ENCODE results near the gene RAP1GAP.

RAP1GAP gene

GRCh38 chr1:21701401-21701800 is 32.2 kb upstream of the RAP1GAP start:
- peaks cover 22% of the 10 kb centered on the region for H3K79me2 ChIP-seq (ENCODE audit: low read length)
- TF ChIP-seq EZH2 (optimal IDR thresholded peaks at IDR 0.05; ENCODE audit: low read depth, low read length), result no peak
- TF ChIP-seq EZH2phosphoT487 (IDR thresholded peaks at IDR 0.05; ENCODE audit: low read length), result no peak
- no peak for TF ChIP-seq CTCF (IDR thresholded peaks at IDR 0.05; ENCODE audit: low read length)
- peaks cover 21% of the 10 kb centered on the region for H3F3A ChIP-seq (ENCODE audit: insufficient read depth, low read length)
- no peak for DNase-seq
- H3K9me2 ChIP-seq (replicated peaks; ENCODE audit: insufficient read depth, low read length), result no peaks in the 10 kb centered on the region
- H3K4me2 ChIP-seq (ENCODE audit: low read depth, low read length), result no peak overlapping the region
- H3K27ac ChIP-seq (ENCODE audit: low read length), result peak overlapping the region; percentile 13; the same call in 1 of the 2 replicates
- H3K4me3 ChIP-seq (ENCODE audit: low read length), result no peak overlapping the region
- no peaks in the 10 kb centered on the region for H3K27me3 ChIP-seq (replicated peaks; ENCODE audit: insufficient read depth, low read length)
- H2AFZ ChIP-seq (ENCODE audit: low read length), result no peak overlapping the region
- H3K4me1 ChIP-seq (ENCODE audit: low read length), result peaks cover 38% of the 10 kb centered on the region
- no peaks in the 10 kb centered on the region; the same call in 1 of the 2 replicates for H4K20me1 ChIP-seq (ENCODE audit: insufficient read depth, low read length)
- no peaks in the 10 kb centered on the region for H3K9me3 ChIP-seq (replicated peaks; ENCODE audit: insufficient read depth, low read length)
- H3K36me3 ChIP-seq (replicated peaks; ENCODE audit: insufficient read depth, low read length), result no peaks in the 10 kb centered on the region; the same call in 1 of the 2 replicates
- no peak overlapping the region for H3K9ac ChIP-seq (ENCODE audit: low read length)

DNA sequence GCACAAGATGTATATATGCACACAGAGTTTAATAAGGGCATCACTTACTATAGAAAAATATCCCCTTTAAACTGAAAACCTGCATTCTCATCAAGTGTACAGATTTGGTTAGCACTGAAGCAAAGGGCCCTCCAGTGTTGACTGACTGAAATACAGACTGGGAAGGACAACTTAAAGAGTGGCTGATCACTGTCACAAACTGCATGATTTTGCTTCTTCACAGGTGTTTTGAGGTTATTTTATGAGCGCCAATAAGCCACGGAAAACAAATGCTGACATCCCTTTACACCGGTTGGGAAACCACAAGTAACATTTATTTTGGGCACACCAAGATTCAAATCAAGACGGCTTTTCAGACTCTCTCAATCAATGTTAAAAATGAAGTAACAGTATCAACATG is 30.9 kb upstream of the RAP1GAP start:
- peak overlapping the region; percentile 16; the same call in 1 of the 2 replicates for H3K4me2 ChIP-seq (ENCODE audit: low read depth, low read length)
- H3K9ac ChIP-seq (ENCODE audit: low read length), result no peak overlapping the region
- no peaks in the 10 kb centered on the region for H3K9me2 ChIP-seq (replicated peaks; ENCODE audit: insufficient read depth, low read length)
- H3K79me2 ChIP-seq (ENCODE audit: low read length), result peaks cover 21% of the 10 kb centered on the region
- H3K4me1 ChIP-seq (ENCODE audit: low read length), result peaks cover 36% of the 10 kb centered on the region
- peak overlapping the region; percentile 55; the same call in 1 of the 2 replicates for H3K27ac ChIP-seq (ENCODE audit: low read length)
- no peaks in the 10 kb centered on the region for H3K9me3 ChIP-seq (replicated peaks; ENCODE audit: insufficient read depth, low read length)
- H4K20me1 ChIP-seq (ENCODE audit: insufficient read depth, low read length), result no peaks in the 10 kb centered on the region; the same call in 1 of the 2 replicates
- H3K4me3 ChIP-seq (ENCODE audit: low read length), result no peak overlapping the region
- H2AFZ ChIP-seq (ENCODE audit: low read length), result no peak overlapping the region
- no peaks in the 10 kb centered on the region for H3K27me3 ChIP-seq (replicated peaks; ENCODE audit: insufficient read depth, low read length)
- H3K36me3 ChIP-seq (replicated peaks; ENCODE audit: insufficient read depth, low read length), result no peaks in the 10 kb centered on the region; the same call in 1 of the 2 replicates
- TF ChIP-seq CTCF (IDR thresholded peaks at IDR 0.05; ENCODE audit: low read length) (peak; percentile 39), EZH2phosphoT487 (IDR thresholded peaks at IDR 0.05; ENCODE audit: low read length) (no peak), EZH2 (optimal IDR thresholded peaks at IDR 0.05; ENCODE audit: low read depth, low read length) (no peak)
- peak; percentile 87 for DNase-seq
- peaks cover 21% of the 10 kb centered on the region for H3F3A ChIP-seq (ENCODE audit: insufficient read depth, low read length)

- H4K20me1 ChIP-seq (ENCODE audit: insufficient read depth, low read length), result 0 out of 2 replicates have a peak, but pooled peaks cover 3% of the 10 kb centered on the region
These were observed 27.8 kb upstream of the RAP1GAP start for GRCh38 chr1:21696931-21697330.

More at GRCh38 chr1:21696931-21697330, 27.8 kb upstream of the RAP1GAP start:
- Histone ChIP-seq H3K79me2 (ENCODE audit: low read length) (peaks cover 11% of the 10 kb centered on the region), H3K9me2 (replicated peaks; ENCODE audit: insufficient read depth, low read length) (no peaks in the 10 kb centered on the region), H3K9ac (ENCODE audit: low read length) (no peak overlapping the region), H3K36me3 (replicated peaks; ENCODE audit: insufficient read depth, low read length) (no peaks in the 10 kb centered on the region; the same call in 1 of the 2 replicates), H2AFZ (ENCODE audit: low read length) (no peak overlapping the region), H3K4me1 (ENCODE audit: low read length) (peaks cover 14% of the 10 kb centered on the region), H3F3A (ENCODE audit: insufficient read depth, low read length) (peaks cover 16% of the 10 kb centered on the region), H3K9me3 (replicated peaks; ENCODE audit: insufficient read depth, low read length) (no peaks in the 10 kb centered on the region), H3K27ac (ENCODE audit: low read length) (no peak overlapping the region), H3K27me3 (replicated peaks; ENCODE audit: insufficient read depth, low read length) (no peaks in the 10 kb centered on the region), H3K4me3 (ENCODE audit: low read length) (no peak overlapping the region), H3K4me2 (ENCODE audit: low read depth, low read length) (no peak overlapping the region)
- no peak for DNase-seq
- TF ChIP-seq EZH2 (optimal IDR thresholded peaks at IDR 0.05; ENCODE audit: low read depth, low read length) (no peak), CTCF (IDR thresholded peaks at IDR 0.05; ENCODE audit: low read length) (no peak)

Measured in MM.1S (cell line).